Stimulated activated CD4-positive, alpha-beta T cell treated with anti-CD3 and anti-CD28 coated beads, TNF-alpha, amount 100 ng/mL, for 4 hours (primary cell): ENCODE results near the gene PRR23C.

Experiments used
- DNase-seq, 3 experiments: peaks; one replicate each; pipeline ENCODE4 v3.0.0-alpha.2; 2020; ENCODE audit warnings: low read depth in 3 of 3

PRR23C gene

DNA sequence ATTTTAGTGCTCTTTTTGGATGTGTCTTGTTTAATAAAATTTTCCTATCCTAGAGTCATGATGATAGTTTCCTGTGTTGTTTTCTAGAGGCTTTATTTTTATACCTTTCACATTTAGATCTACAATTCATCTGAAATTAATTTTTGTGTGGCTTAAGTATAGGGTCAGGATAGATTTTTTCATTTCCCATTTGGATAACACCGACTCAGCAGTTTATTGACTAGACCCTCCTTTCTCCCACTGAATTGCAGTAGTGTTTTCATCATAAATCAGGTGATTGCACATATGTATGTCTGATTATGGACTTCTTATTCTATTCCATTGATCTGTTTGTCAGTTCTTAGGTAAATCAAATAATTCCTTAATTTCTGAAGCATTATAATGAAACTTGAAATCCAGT lies 49.0 kb downstream of the PRR23C start:
- DNase-seq = no peak
